Stimulated activated CD8-positive, alpha-beta memory T cell treated with anti-CD3 and anti-CD28 coated beads, Interleukin-12 subunit alpha, Interleukin-12 subunit beta, amount 100 ng/mL, for 1 hour (primary cell): ENCODE results near the gene SBK1.

Experiments
- DNase-seq: peaks from one replicate; pipeline ENCODE4 v3.0.0-alpha.2; 2020; ENCODE audit warnings: low read depth

SBK1 gene

DNA sequence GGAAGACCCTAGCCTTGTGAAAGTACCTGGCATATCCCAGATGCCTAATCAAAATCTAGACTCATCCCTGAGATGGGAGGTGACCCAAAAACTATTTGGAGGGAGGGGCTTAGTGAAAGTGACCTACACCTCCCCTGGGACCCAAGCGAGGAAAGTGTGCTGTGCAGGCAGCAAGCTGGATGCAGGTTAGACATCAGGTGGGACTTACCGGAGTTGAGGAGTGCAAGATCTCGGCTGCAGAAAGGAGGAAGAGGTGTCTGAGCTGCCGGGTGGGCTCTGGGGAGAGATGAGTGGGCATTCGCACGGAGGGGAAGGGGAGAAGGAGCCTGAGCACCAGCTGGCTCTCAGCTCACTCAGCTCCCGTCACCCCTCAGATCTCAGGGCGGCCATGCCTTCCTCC is 10.3 kb upstream of the SBK1 start:
- no peak for DNase-seq

DNA sequence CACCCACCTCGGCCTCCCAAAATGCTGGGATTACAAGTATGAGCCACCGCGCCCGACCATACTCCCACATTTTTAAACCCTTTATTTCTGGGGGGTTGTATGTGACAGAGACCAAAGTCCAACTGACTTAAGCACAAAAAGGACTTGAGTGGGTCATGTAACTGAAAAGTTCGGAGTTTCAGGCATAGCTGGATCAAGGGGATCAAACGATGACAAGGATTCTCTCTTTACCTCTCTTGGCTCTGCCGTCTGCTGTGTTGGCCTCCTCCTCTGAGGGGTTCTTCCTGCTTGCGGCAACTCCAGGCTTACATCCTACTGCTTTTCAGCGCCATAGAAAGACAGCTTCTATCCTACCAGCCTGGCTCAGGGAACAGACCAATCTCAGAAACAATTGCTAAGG is 9.2 kb upstream of the SBK1 start:
- no peak for DNase-seq

DNA sequence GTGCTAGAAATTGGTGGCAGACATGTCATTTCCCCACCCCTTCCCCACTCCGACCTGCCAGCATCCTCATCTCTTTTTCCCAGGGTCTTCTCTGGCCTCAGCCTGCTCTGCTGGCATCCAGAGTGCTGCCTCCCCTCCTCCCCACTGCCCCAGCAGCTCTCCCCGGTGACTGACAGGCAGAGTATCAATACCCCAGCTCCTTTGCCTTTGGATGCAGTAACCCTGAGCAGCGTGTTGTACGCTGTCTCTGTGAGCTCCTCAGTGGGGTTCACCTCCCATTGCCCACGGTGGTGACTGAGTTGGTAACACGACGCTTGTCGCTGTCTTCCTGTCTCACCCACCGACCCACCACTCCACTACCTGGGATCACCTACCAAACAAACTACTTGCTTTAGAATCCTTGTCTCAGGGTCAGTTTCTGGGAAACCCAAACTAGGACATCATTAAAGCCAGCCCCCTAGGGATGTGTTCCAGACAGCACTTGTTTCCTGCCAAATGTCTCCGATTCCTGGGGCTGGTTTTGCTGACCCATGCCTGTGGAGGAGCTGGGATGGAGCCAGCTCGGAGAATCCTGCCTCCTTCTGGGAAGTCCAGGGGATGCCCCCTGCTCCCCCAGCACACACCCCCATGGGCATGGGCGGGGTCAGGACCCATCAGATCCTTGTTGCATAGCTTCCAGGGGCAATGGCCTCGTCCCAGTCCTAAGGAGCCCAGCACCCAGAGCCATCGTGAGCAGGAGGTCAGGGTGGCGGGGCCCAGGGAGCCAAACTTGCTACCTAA is 8.3 kb upstream of the SBK1 start:
- no peak for DNase-seq

- no peak for DNase-seq
These were observed 6.7 kb upstream of the SBK1 start for GRCh38 chr16:28285649-28286048.

DNA sequence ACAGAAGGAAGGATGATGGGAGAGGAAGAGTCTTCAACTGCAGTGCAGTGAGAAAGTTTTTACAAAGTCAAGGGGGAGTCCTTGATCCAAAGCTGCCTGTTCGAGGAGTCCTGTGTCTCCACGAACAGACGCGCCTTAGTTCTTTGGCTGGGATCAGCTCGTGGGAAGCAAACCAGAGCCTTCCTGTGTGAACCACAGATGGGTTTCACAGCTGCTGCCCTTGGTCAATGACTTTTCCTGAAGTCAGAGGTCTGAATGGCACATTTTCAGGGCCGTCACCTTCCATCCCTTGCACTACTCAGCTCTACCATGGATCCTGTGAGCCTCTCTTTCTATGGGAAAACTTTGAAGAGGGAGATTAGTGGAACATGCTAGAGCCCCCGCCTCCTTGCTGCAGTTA is 4.2 kb upstream of the SBK1 start:
- DNase-seq = no peak

- no peak for DNase-seq
These were observed 3.3 kb upstream of the SBK1 start for GRCh38 chr16:28289048-28289447.

DNA sequence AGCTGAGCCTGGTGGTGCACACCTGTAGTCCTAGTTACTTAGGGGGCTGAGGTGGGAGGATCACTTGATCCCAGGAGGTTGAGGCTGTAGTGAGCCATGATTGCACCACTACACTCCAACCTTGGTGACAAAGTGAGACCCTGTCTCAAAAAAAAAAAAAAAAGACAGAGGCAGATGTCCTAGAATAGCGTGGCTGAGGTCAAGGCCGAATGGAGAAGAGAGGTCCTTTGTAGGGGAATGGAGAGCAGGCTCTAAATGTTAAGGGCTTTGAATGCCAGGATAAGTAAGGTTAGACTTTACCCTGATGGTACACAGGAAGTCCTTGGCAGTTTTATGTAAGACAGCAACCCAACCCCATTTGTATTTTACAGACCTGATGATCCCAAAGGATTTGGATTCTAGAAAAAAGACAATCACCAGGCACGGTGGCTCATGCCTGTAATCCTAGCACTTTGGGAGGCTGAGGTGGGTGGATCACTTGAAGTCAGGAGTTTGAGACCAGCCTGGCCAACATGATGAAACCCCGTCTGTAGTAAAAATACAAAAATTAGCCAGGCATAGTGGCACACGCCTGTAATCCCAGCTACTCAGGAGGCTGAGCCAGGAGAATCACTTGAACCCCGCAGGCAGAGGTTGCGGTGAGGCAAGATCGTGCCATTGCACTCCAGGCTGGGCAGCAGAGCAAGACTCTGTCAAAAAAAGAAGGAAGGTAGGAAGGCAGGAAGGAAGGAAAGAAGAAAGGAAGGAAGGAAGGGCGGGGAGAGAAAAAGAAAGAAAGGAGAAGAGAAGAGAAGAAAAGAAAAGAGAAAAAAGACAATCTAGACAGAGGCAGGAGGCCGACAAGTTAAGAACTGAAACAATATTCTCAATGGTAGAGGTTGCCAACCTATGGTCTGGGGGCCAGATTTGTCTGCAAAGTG is 2.1 kb upstream of the SBK1 start:
- no peak for DNase-seq

- DNase-seq = no peak
These were observed 1.5 kb upstream of the SBK1 start for GRCh38 chr16:28290859-28291254.

GRCh38 chr16:28292731-28293600 is 641 bp downstream of the SBK1 start:
- DNase-seq = no peak

DNA sequence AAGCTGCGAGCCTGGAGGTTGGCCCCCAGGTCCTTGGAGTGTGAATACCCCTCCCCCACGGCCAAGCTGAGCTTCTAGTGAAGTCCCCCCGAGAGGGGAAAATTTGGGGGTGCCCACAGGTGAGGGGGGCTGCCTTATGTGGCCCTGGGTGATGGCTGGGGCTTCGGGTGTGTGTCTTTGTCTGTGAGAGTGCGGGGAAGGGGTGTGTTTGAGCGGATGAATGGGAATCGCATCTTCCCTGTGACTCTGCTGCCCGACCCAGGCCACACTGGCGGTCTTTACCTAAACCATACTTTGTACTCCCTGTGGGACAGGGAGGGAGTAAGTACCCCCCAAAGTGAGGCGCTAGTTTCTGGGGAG is 1.3 kb downstream of the SBK1 start:
- no peak for DNase-seq

DNA sequence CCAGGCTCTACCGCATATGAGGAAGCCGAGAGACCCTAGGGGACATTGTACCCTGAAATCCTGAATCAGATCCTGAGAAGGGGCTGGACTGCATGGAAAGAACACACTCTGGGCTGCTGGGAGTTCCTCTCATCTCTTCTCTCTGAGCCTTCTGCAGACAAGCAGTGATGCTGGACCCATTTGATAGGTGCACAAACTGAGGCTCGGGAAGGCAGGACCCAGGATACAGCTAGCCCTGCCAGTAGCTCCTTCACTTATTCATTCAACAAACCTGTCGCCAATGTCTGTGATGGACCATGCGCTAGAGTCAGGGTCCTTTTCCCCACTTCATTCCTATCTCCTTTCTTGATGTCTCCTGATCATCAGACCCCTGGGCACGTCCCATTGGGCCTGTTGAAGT is 1.9 kb downstream of the SBK1 start:
- no peak for DNase-seq

DNA sequence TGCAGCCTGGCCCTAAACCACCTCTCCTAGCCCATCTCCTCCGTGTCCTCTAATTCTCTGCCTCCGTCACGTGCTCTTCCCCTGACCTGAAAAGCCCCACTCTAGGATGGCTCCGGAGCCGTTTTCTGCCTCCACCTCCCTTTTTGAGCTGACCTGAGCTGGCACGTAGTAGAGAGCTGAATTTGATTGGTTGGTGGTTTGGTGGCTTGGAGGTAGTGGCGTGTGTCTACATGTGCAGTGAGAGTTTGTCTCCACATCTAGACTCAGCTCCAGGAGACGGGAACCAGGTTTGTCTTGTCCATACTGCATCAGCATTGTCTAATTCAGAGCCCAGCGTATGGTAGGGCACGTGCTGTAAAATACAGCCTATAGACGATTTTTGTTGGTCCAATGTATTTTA is 3.0 kb downstream of the SBK1 start:
- DNase-seq = no peak

DNA sequence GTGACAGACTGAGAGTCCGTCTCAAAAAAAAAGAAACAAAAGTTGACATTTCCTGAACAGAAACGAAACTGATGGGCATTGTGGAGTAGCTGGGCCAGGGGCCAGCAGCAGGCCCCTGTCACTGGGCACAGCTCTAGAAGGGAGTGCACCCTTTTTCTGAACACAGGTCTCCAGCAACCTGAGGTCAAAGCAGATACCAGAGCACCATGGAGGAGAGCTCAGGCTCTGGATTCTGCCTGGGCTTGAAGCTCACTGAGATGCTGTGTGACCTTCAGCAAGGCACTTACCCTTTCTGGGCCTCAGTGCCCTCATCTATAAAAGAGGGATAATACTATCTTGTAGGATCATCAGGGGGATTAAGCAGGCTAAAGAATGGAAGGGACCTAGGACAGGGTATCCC is 5.0 kb downstream of the SBK1 start:
- no peak for DNase-seq

DNA sequence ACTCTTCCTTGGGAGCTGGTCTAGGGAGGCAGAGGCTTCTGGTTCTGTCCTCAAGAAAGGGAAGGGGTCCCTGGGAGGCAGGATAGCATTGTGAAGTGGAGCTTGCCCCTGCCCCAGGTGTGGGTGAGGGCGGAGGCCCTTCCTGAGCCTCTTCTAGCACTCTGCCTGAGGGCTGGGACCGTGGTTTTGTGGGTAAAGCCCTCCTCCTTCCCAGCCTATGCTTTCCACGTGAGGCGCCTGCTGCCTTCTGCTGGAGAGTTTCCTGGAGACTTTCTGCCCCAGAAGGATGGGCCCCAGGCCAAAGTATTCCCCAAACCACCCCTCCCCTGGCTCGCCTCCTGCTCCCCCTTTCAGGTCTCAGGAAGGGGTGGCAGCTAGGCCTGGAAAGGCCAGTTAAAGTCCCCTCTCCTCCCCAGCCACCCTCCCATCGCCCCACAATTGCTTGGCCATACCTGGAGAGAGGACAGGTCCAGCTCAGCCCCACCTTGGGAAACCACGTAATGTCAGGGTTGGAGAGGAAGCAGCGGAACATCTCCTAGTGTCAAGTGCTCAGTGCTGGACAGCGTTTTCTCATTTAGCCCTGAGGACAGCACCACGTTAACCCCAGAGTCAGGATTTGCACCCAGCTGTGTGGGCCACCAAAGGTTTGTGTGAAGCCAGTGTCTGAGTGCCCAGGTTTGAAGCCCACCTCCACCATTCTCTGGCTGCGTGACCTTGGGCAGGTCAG is 5.6 kb downstream of the SBK1 start:
- no peak for DNase-seq

DNA sequence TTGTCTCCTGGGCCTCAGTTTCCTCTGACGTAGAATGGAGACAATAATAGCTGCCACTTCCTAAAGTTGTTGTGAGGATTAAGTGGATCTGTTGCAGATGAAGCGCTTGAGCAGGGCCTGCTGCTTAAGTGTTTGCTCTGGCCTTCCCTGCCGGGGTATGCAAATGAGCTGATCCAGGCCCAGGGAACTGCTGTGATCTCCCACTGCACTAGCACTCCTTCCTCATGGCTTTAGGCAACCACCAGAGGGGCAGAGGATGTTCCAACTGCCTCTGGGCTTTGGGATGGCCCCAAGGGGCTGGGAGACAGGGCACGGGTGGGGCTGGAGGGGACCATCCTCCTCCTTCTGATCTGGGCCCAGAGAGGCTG is 6.2 kb downstream of the SBK1 start:
- DNase-seq = no peak

DNA sequence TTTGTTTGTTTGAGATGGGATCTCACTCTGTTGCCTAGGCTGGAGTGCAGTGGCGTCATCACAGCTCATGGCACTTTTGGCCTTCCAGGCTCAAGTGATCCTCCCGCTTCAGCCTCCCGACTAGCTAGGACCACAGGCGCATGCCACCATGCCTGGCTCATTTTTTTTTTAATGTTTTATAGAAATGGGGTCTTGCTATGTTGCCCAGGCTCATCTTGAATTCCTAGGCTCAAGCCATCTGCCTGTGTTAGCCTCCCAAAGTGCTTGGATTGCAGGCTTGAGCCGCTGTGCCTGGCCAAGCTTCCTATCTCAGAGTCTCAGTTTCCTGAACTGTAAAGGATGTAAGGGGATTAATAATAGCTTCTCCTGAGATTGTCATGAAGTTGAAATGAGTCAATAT is 8.0 kb downstream of the SBK1 start:
- DNase-seq = no peak

DNA sequence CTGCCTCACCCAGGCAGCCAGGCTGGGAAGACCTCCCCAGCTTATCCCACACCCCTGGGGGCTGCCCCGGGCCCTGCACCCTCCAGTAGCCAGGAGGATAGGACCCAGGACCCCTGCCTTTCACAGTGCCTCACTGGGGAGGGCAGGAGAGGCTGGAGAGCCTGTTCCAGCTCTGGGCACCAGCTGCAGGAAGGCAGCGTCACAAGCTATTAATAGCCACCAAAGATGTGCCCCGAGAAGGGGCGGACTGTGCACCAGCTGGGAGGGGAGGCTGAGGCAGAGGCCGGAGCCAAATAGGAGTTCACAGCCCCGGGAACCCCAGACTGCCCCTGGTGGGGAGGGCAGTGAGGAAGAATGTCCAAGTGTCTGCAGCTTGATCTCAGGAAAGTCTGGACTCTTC is 8.8 kb downstream of the SBK1 start:
- DNase-seq = no peak

DNA sequence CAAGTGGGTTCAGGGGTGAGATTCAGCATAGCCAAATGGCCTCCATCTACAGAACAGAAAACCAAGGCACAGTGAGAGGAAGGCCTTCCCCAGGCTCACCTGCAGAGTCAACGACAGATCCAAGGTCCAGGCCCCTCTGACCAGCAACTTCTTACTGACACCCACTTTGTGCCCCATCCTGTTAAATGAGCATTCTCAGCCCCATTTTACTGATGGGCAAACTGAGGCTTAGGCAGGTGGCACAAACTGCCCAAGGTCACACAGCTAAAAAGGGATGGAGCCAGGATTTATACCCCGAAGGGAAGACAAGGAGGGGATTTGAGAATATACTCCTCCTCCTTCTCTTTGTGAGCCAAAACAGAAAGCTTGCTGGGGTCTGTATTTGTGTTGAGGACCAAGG is 9.3 kb downstream of the SBK1 start:
- no peak for DNase-seq

DNA sequence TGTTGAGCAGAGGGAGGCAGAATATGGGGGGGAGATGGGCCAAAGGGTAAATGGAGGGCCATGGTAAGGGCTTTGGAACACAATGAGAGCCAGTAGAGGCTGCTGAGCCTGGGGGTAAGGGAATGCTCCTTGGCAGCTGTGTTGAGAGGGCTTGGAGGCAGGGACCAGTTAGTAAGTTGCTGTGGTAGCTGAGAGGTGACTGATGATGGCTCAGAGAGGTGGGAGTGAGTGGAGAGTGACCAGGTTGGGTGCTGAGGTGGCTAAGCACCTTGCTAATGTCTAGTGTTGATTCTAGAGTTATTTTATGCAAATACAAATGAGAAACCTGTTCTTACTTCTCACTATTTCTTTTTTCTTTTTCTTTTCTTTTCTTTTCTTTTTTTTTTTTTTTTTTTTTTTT is 10.8 kb downstream of the SBK1 start:
- DNase-seq = no peak

DNA sequence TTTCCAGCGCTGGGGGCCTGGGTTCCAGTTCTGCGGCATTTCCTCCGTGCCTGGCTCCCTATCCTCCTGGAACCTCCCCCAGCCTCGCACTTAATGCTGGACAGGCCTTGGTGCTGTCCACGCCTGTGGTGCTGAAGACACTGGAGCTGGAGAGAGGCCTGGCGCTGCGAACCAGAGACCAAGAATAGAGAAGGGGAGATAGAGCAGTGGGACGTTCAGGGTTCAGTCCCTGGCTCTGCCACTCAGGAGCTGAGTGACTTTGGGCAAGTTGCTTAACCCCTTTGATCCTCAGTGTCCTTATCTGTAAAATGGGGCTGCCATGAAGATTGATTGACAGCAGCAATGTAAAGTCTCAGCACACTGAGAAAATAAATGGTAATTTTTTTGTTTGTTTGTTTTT is 11.9 kb downstream of the SBK1 start:
- DNase-seq = no peak

DNA sequence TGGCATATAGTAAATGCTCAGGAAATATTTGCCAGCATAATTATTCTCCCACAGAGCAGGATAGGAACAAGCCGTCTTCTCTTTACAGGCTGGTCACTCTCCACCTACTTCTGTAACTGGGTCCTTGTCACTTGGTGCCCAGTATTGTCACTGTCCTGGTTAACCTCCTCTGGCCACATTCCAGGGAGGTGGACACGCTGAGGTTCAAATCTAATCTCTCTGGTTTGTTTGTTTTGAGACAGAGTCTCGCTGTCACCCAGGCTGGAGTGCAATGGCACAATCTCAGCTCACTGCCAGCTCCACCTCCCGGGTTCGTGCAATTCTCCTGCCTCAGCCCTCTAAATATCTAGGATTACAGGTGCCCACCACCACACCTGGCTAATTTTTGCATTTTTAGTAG is 15.6 kb downstream of the SBK1 start:
- DNase-seq = no peak
